GM19193 (cell line): ENCODE results near the gene PLXNC1.

Experiments used
- POLR2A ChIP-seq: IDR thresholded peaks from 4 replicates; pipeline ENCODE4 v1.6.1; 2011; ENCODE audit not compliant: insufficient read depth, insufficient read length; ENCODE audit errors: extremely low read depth

PLXNC1 gene

GRCh38 chr12:94209240-94209639, 60.9 kb downstream of the PLXNC1 start:
- TF ChIP-seq POLR2A, result no peak

- no peak for TF ChIP-seq POLR2A
Observed at GRCh38 chr12:94211021-94211420, 62.6 kb downstream of the PLXNC1 start.

- TF ChIP-seq POLR2A, result no peak
Observed at GRCh38 chr12:94218233-94218632, 69.9 kb downstream of the PLXNC1 start.

GRCh38 chr12:94219622-94220302, 71.4 kb downstream of the PLXNC1 start:
- no peak for TF ChIP-seq POLR2A

- TF ChIP-seq POLR2A, result no peak
Observed at GRCh38 chr12:94220804-94221203, 72.4 kb downstream of the PLXNC1 start.

GRCh38 chr12:94222351-94223084, 74.1 kb downstream of the PLXNC1 start:
- no peak for TF ChIP-seq POLR2A

- TF ChIP-seq POLR2A, result no peak
Observed at GRCh38 chr12:94223842-94224241, 75.5 kb downstream of the PLXNC1 start.

- no peak for TF ChIP-seq POLR2A
Observed at GRCh38 chr12:94225506-94225905, 77.1 kb downstream of the PLXNC1 start.

GRCh38 chr12:94225947-94226630, 77.7 kb downstream of the PLXNC1 start:
- no peak for TF ChIP-seq POLR2A

GRCh38 chr12:94227066-94227465, 78.7 kb downstream of the PLXNC1 start:
- no peak for TF ChIP-seq POLR2A

- TF ChIP-seq POLR2A, result no peak
Observed at GRCh38 chr12:94228488-94228907, 80.1 kb downstream of the PLXNC1 start.

GRCh38 chr12:94229902-94230301, 81.5 kb downstream of the PLXNC1 start:
- no peak for TF ChIP-seq POLR2A

- no peak for TF ChIP-seq POLR2A
Observed at GRCh38 chr12:94230357-94230905, 82.1 kb downstream of the PLXNC1 start.

- no peak for TF ChIP-seq POLR2A
Observed at GRCh38 chr12:94231709-94232108, 83.3 kb downstream of the PLXNC1 start.

- no peak for TF ChIP-seq POLR2A
Observed at GRCh38 chr12:94235848-94236247, 87.5 kb downstream of the PLXNC1 start.
